ENCODE measurements around the gene TUT7. TPM values are rescaled to one million over a fixed set of nuclear protein-coding genes. Genes with fewer than 3 reads are reported as not detected.

TUT7 gene
- total RNA-seq, 1 experiment from 2014 or later = 24.5 TPM

DNA sequence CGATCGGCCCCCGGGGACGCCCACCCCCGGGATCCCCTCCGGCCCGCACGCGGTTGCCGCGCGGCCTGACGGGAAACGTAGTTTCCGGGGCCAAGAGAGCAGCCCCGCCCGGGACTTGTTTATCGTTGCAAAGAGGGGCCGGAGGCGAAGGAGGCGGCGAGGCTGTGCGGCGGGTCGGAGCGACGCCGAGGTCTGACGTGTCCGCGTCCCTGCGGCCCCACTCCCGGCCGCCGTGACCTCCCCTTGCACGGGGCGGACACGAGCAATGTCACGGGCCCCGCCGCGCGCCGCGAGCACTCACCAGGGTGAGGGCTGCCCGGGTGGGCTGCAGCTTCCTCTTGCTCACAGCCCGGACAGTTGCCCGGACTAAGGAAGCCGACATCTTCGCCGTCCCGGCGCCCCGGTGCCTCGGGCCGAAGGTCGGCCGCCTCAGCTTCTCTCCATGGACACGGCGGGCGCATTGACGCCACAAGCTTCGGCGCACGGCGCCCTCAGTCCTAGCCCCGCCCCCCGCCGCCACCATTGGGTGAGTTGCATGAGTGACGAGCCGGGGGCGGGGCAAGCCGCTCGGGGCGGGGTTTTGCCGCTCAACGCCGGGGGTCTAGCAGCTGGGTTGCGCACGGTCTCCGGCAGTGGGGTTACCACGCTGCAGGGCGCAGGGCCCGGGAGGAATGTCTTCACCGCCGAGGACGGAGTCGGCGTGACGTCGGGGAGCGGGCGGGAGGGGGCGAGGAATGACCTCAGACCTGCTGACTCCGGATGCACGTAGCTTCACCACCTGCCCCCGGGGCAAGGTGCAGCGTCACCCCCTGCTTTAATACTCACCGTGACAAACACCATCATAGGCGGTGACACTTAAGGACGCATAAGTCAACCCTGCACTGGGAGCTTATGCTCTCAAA is 71.9 kb downstream of the TUT7 start, which contains the start of gene ISCA1 (continued):
- TF ChIP-seq, protein P1, sequence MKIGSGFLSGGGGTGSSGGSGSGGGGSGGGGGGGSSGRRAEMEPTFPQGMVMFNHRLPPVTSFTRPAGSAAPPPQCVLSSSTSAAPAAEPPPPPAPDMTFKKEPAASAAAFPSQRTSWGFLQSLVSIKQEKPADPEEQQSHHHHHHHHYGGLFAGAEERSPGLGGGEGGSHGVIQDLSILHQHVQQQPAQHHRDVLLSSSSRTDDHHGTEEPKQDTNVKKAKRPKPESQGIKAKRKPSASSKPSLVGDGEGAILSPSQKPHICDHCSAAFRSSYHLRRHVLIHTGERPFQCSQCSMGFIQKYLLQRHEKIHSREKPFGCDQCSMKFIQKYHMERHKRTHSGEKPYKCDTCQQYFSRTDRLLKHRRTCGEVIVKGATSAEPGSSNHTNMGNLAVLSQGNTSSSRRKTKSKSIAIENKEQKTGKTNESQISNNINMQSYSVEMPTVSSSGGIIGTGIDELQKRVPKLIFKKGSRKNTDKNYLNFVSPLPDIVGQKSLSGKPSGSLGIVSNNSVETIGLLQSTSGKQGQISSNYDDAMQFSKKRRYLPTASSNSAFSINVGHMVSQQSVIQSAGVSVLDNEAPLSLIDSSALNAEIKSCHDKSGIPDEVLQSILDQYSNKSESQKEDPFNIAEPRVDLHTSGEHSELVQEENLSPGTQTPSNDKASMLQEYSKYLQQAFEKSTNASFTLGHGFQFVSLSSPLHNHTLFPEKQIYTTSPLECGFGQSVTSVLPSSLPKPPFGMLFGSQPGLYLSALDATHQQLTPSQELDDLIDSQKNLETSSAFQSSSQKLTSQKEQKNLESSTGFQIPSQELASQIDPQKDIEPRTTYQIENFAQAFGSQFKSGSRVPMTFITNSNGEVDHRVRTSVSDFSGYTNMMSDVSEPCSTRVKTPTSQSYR (CRISPR knock-in tag; IDR thresholded peaks at IDR 0.05) = 0 out of 2 replicates have a peak, but pooled peaks have one; percentile 12
- TF ChIP-seq NFYB (CRISPR knock-in tag; conservative IDR thresholded peaks at IDR 0.05; ENCODE audit: low read depth) = peak; percentile 68
- TF ChIP-seq RORB (CRISPR knock-in tag; IDR thresholded peaks at IDR 0.05) = no peak
- TF ChIP-seq GTF2I (CRISPR knock-in tag; conservative IDR thresholded peaks at IDR 0.05) = no peak
- TF ChIP-seq, protein P2, sequence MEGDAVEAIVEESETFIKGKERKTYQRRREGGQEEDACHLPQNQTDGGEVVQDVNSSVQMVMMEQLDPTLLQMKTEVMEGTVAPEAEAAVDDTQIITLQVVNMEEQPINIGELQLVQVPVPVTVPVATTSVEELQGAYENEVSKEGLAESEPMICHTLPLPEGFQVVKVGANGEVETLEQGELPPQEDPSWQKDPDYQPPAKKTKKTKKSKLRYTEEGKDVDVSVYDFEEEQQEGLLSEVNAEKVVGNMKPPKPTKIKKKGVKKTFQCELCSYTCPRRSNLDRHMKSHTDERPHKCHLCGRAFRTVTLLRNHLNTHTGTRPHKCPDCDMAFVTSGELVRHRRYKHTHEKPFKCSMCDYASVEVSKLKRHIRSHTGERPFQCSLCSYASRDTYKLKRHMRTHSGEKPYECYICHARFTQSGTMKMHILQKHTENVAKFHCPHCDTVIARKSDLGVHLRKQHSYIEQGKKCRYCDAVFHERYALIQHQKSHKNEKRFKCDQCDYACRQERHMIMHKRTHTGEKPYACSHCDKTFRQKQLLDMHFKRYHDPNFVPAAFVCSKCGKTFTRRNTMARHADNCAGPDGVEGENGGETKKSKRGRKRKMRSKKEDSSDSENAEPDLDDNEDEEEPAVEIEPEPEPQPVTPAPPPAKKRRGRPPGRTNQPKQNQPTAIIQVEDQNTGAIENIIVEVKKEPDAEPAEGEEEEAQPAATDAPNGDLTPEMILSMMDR (IDR thresholded peaks at IDR 0.05) = no peak
- TF ChIP-seq NR1H2 (CRISPR knock-in tag; IDR thresholded peaks at IDR 0.05) = no peak
- TF ChIP-seq, protein P3, sequence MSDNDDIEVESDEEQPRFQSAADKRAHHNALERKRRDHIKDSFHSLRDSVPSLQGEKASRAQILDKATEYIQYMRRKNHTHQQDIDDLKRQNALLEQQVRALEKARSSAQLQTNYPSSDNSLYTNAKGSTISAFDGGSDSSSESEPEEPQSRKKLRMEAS (CRISPR knock-in tag; IDR thresholded peaks at IDR 0.05) = peak; percentile 80
- TF ChIP-seq, protein P4, sequence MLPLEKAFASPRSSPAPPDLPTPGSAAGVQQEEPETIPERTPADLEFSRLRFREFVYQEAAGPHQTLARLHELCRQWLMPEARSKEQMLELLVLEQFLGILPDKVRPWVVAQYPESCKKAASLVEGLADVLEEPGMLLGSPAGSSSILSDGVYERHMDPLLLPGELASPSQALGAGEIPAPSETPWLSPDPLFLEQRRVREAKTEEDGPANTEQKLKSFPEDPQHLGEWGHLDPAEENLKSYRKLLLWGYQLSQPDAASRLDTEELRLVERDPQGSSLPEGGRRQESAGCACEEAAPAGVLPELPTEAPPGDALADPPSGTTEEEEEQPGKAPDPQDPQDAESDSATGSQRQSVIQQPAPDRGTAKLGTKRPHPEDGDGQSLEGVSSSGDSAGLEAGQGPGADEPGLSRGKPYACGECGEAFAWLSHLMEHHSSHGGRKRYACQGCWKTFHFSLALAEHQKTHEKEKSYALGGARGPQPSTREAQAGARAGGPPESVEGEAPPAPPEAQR (CRISPR knock-in tag; IDR thresholded peaks at IDR 0.05) = no peak
- peak; percentile 88; the same call in 1 of the 2 replicates for TF ChIP-seq FOXP1 (CRISPR knock-in tag; IDR thresholded peaks at IDR 0.05; ENCODE audit: borderline replicate concordance)
- no peak for TF ChIP-seq FOXJ3 (CRISPR knock-in tag; IDR thresholded peaks at IDR 0.05; ENCODE audit: borderline replicate concordance)
- TF ChIP-seq ZNF121 (CRISPR knock-in tag; IDR thresholded peaks at IDR 0.05) = no peak
- 0 out of 2 replicates have a peak, but pooled peaks have one; percentile 62 for TF ChIP-seq CREB1 (CRISPR knock-in tag; IDR thresholded peaks at IDR 0.05)
- no peak for TF ChIP-seq SOX15 (CRISPR knock-in tag; IDR thresholded peaks at IDR 0.05)
- TF ChIP-seq MXD4 (CRISPR knock-in tag; IDR thresholded peaks at IDR 0.05; ENCODE audit: borderline replicate concordance) = no peak
- peak; percentile 67; the same call in 1 of the 2 replicates for TF ChIP-seq ZNF138 (CRISPR knock-in tag; conservative IDR thresholded peaks at IDR 0.05)
- 0 out of 2 replicates have a peak, but pooled peaks have one; percentile 42 for TF ChIP-seq NR2C2 (CRISPR knock-in tag; IDR thresholded peaks at IDR 0.05)
- TF ChIP-seq, protein P5, sequence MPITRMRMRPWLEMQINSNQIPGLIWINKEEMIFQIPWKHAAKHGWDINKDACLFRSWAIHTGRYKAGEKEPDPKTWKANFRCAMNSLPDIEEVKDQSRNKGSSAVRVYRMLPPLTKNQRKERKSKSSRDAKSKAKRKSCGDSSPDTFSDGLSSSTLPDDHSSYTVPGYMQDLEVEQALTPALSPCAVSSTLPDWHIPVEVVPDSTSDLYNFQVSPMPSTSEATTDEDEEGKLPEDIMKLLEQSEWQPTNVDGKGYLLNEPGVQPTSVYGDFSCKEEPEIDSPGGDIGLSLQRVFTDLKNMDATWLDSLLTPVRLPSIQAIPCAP (CRISPR knock-in tag; IDR thresholded peaks at IDR 0.05) = peak; percentile 73; the same call in 1 of the 2 replicates
- TF ChIP-seq, protein P6, sequence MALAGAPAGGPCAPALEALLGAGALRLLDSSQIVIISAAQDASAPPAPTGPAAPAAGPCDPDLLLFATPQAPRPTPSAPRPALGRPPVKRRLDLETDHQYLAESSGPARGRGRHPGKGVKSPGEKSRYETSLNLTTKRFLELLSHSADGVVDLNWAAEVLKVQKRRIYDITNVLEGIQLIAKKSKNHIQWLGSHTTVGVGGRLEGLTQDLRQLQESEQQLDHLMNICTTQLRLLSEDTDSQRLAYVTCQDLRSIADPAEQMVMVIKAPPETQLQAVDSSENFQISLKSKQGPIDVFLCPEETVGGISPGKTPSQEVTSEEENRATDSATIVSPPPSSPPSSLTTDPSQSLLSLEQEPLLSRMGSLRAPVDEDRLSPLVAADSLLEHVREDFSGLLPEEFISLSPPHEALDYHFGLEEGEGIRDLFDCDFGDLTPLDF (CRISPR knock-in tag; IDR thresholded peaks at IDR 0.05) = no peak
- no peak; the same call in none of the 2 replicates for TF ChIP-seq ZNF232 (CRISPR knock-in tag; IDR thresholded peaks at IDR 0.05)
- TF ChIP-seq JUN (CRISPR knock-in tag; IDR thresholded peaks at IDR 0.05) = no peak
- TF ChIP-seq, protein P7, sequence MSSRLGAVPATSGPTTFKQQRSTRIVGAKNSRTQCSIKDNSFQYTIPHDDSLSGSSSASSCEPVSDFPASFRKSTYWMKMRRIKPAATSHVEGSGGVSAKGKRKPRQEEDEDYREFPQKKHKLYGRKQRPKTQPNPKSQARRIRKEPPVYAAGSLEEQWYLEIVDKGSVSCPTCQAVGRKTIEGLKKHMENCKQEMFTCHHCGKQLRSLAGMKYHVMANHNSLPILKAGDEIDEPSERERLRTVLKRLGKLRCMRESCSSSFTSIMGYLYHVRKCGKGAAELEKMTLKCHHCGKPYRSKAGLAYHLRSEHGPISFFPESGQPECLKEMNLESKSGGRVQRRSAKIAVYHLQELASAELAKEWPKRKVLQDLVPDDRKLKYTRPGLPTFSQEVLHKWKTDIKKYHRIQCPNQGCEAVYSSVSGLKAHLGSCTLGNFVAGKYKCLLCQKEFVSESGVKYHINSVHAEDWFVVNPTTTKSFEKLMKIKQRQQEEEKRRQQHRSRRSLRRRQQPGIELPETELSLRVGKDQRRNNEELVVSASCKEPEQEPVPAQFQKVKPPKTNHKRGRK (CRISPR knock-in tag; IDR thresholded peaks at IDR 0.05; ENCODE audit: borderline replicate concordance) = no peak
- no peak for TF ChIP-seq ZNF219 (CRISPR knock-in tag; IDR thresholded peaks at IDR 0.05; ENCODE audit: borderline replicate concordance)
- no peak for TF ChIP-seq OVOL2 (CRISPR knock-in tag; IDR thresholded peaks at IDR 0.05; ENCODE audit: borderline replicate concordance)
- TF ChIP-seq, protein P8, sequence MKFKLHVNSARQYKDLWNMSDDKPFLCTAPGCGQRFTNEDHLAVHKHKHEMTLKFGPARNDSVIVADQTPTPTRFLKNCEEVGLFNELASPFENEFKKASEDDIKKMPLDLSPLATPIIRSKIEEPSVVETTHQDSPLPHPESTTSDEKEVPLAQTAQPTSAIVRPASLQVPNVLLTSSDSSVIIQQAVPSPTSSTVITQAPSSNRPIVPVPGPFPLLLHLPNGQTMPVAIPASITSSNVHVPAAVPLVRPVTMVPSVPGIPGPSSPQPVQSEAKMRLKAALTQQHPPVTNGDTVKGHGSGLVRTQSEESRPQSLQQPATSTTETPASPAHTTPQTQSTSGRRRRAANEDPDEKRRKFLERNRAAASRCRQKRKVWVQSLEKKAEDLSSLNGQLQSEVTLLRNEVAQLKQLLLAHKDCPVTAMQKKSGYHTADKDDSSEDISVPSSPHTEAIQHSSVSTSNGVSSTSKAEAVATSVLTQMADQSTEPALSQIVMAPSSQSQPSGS (CRISPR knock-in tag; IDR thresholded peaks at IDR 0.05; ENCODE audit: borderline replicate concordance, low read depth) = no peak
- TF ChIP-seq EMX1 (CRISPR knock-in tag; IDR thresholded peaks at IDR 0.05) = no peak
